NCI-H526 treated with DMSO at 0.1 percent for 48 hours (cell line): Measurements from ENCODE around the gene LSAMP.
"Not testable (repeated sequence)": the region's sequence is repeated elsewhere in the genome, so short reads cannot be mapped to it uniquely, and the experiment has no call there.

Experiments
- DNase-seq: peaks from one replicate; lab custom pipeline; 2025; lab: John Stamatoyannopoulos, UW

LSAMP gene

GRCh38 chr3:115800065-115800464 is 645.2 kb downstream of the LSAMP start:
- not testable (repeated sequence) for DNase-seq

- DNase-seq: no peak
These were observed 652.9 kb downstream of the LSAMP start for GRCh38 chr3:115792206-115792955.

- not testable (repeated sequence) for DNase-seq
These were observed 653.8 kb downstream of the LSAMP start for GRCh38 chr3:115791271-115792153.

- no peak for DNase-seq
These were observed 654.5 kb downstream of the LSAMP start for GRCh38 chr3:115790759-115791158.

GRCh38 chr3:115789481-115789880 is 655.8 kb downstream of the LSAMP start:
- DNase-seq: no peak

- no peak for DNase-seq
These were observed 656.3 kb downstream of the LSAMP start for GRCh38 chr3:115788921-115789470.

GRCh38 chr3:115787818-115788217 is 657.5 kb downstream of the LSAMP start:
- no peak for DNase-seq

GRCh38 chr3:115785782-115786181 is 659.5 kb downstream of the LSAMP start:
- no peak for DNase-seq

- no peak for DNase-seq
These were observed 660.3 kb downstream of the LSAMP start for GRCh38 chr3:115784739-115785536.

GRCh38 chr3:115783938-115784738 is 661.1 kb downstream of the LSAMP start:
- peak; percentile 86 for DNase-seq

GRCh38 chr3:115783426-115783825 is 661.9 kb downstream of the LSAMP start:
- DNase-seq: not testable (repeated sequence)

GRCh38 chr3:115779011-115779410 is 666.3 kb downstream of the LSAMP start:
- no peak for DNase-seq

- DNase-seq: no peak
These were observed 672.3 kb downstream of the LSAMP start for GRCh38 chr3:115772951-115773350.

GRCh38 chr3:115768661-115769060 is 676.6 kb downstream of the LSAMP start:
- DNase-seq: no peak

- no peak for DNase-seq
These were observed 678.5 kb downstream of the LSAMP start for GRCh38 chr3:115766587-115767482.

GRCh38 chr3:115761927-115762305 is 683.4 kb downstream of the LSAMP start:
- DNase-seq: no peak

GRCh38 chr3:115760716-115761115 is 684.6 kb downstream of the LSAMP start:
- no peak for DNase-seq

- no peak for DNase-seq
These were observed 687.1 kb downstream of the LSAMP start for GRCh38 chr3:115758076-115758763.

GRCh38 chr3:115752978-115753377 is 692.3 kb downstream of the LSAMP start:
- DNase-seq: not testable (repeated sequence)
